ENCODE results near the gene XPR1. TPM values are rescaled to one million over a fixed set of nuclear protein-coding genes. Genes with fewer than 3 reads are reported as not detected.

The XPR1 gene
- total RNA-seq, 2 experiments from 2014 or later, result 19.9 to 20.5 TPM

DNA sequence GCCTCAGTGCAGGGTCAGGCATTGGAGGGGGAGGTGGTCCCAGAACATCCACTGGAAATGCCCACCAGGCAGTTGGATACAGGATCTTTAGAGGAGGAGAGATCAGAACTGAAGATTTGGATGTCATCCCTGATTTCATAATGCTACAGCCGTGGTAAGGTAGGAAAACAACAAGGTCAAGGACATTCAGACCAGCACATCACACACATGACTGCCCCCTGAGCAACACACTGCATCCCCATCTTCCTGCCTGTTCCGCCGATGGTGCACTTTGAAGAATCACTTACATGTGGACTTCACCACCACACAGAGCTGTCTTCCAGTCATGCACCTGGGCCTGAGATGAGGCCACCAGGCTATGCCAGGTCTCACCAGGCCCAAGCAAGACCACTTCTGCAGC, 297.6 kb downstream of the XPR1 start:
- Mint-ChIP-seq H3K4me3 (no peak overlapping the region), H3K27me3 (peaks cover 2% of the 10 kb centered on the region), H3K36me3 (ENCODE audit: low read depth) (no peaks in the 10 kb centered on the region)

DNA sequence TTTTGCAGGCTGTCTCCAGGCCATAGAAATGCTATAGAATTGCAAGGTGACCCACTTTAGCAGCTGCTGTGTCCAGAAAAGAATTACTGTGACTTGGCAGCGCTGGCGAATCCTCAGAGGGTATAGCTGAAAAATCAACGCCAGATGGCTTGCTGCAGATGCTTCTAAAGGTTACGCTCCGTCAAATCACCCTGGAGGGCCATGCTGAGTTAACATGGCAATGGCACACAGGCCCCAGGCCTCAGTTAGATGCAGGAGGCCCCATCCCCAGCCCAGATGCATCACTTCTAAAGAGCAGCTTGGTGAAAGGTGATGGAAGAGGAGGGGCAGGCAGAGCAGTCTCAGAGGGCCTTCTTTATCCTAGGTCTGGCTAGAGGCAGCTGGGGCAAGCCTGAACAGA, 298.9 kb downstream of the XPR1 start:
- CTCF ChIA-PET, result no interaction called here
- H3K36me3 Mint-ChIP-seq (ENCODE audit: low read depth), result no peaks in the 10 kb centered on the region
- no peak overlapping the region for H3K4me3 Mint-ChIP-seq
- H3K27me3 Mint-ChIP-seq, result peaks cover 2% of the 10 kb centered on the region
- H3K27ac Mint-ChIP-seq, result no peak overlapping the region
- POLR2A ChIA-PET, result no interaction called here
- DNase-seq, result no peak
- no peaks in the 10 kb centered on the region for H3K9me3 Mint-ChIP-seq
- peaks cover 3% of the 10 kb centered on the region for H3K4me1 Mint-ChIP-seq

More for the DNA sequence above, 297.6 kb downstream of the XPR1 start:
- POLR2A ChIA-PET, result no interaction called here
- no peak overlapping the region for H3K27ac Mint-ChIP-seq
- no peaks in the 10 kb centered on the region for H3K9me3 Mint-ChIP-seq
- H3K4me1 Mint-ChIP-seq, result peaks cover under 1% of the 10 kb centered on the region
- CTCF ChIA-PET, result no interaction called here
- no peak for DNase-seq

DNA sequence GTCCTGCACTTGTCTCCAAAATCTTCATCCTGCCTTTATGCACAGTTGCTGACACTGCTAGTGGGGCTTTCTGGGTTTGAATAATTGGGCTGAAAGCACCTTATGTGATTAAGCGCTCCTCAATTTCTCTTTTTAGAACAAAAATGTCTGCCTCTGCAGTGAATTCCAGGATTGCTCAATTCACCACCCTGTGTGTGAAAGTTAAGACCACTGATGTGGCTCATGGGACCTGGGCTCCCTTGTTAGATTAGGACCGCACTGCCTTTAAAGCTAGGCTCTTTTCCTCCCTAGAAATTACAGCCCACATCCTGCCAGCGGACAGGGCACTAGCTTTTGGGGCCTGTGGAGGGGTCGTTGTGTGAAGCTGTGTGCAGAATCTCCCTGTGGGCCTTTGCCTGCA, 299.7 kb downstream of the XPR1 start:
- H3K4me3 Mint-ChIP-seq, result no peak overlapping the region
- no peaks in the 10 kb centered on the region for H3K36me3 Mint-ChIP-seq (ENCODE audit: low read depth)
- ChIA-PET CTCF (no interaction called here), POLR2A (no interaction called here)
- H3K27ac Mint-ChIP-seq, result no peak overlapping the region
- no peaks in the 10 kb centered on the region for H3K9me3 Mint-ChIP-seq
- no peak for DNase-seq
- peaks cover 2% of the 10 kb centered on the region for H3K27me3 Mint-ChIP-seq
- peaks cover 3% of the 10 kb centered on the region for H3K4me1 Mint-ChIP-seq

DNA sequence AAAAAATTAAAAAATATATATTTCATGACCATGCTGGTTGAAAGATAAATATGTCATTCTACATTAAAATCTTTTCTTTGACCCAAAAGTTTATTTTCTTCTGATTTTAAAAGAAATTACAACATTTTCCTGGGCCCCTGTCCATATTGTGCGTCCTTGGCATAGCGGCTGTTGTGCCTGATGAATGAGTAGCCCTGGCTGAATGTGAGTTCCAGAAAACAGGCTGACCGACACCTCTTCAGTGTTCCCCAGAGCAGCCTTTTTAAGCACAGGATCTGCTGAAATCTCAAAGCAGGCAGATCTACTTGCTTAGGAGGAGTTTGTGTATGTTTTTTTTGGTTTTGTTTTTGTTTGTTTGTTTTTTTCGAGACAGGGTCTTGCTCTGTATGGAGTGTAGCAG, 300.6 kb downstream of the XPR1 start:
- Mint-ChIP-seq H3K9me3 (no peaks in the 10 kb centered on the region), H3K4me1 (peaks cover 3% of the 10 kb centered on the region), H3K27ac (no peak overlapping the region), H3K36me3 (ENCODE audit: low read depth) (no peaks in the 10 kb centered on the region), H3K27me3 (peaks cover 2% of the 10 kb centered on the region), H3K4me3 (no peak overlapping the region)
- DNase-seq, result no peak
- ChIA-PET CTCF (interaction anchor here (1.0 kb wide), 1 partner anchor 12 kb away, joined by 3 read pairs; no protein-coding TSS in a partner anchor), POLR2A (no interaction called here)

DNA sequence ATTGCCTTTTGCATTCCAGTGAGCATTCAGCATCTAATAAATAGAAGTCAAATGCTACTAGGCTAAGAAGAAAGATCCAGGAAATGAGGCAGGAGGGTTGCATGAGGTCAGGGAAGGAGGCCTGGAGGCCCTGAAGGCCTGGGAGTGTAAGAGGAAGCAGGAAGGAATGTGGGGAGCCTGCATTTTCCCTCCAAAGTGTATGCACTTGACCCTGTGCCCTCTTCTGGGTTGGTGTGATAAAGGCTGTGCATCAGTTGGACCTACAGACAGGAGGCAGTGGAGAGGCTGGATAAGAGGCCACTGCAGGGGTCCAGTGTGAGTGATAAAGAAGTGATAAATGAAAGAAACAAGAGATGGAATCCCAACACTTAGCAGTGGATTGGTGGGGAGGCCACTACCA, 301.3 kb downstream of the XPR1 start:
- Mint-ChIP-seq H3K27ac (no peak overlapping the region), H3K36me3 (ENCODE audit: low read depth) (no peaks in the 10 kb centered on the region), H3K27me3 (peaks cover 2% of the 10 kb centered on the region), H3K9me3 (no peaks in the 10 kb centered on the region), H3K4me3 (no peak overlapping the region), H3K4me1 (peaks cover 3% of the 10 kb centered on the region)
- DNase-seq, result no peak
- POLR2A ChIA-PET, result no interaction called here
- CTCF ChIA-PET, result no interaction called here

DNA sequence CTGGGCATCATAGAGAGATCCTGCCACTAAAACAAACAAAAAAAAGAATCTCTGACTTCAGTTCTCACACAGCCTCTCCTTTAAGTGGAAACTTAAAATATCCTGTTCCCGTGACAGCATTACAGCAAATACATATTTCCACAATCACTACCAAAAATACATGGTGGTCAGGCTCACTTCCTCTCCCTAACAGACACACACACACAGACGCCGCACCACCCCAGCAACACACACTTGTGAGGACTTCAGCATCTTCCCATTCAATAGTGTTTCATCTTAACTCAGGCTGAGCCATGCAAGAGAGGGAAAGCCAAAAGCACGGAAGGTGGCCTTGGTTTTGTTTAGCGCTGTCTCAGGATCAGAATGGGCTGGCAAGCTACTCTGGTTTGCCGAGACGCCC, 302.7 kb downstream of the XPR1 start:
- H3K9me3 Mint-ChIP-seq, result no peaks in the 10 kb centered on the region

DNA sequence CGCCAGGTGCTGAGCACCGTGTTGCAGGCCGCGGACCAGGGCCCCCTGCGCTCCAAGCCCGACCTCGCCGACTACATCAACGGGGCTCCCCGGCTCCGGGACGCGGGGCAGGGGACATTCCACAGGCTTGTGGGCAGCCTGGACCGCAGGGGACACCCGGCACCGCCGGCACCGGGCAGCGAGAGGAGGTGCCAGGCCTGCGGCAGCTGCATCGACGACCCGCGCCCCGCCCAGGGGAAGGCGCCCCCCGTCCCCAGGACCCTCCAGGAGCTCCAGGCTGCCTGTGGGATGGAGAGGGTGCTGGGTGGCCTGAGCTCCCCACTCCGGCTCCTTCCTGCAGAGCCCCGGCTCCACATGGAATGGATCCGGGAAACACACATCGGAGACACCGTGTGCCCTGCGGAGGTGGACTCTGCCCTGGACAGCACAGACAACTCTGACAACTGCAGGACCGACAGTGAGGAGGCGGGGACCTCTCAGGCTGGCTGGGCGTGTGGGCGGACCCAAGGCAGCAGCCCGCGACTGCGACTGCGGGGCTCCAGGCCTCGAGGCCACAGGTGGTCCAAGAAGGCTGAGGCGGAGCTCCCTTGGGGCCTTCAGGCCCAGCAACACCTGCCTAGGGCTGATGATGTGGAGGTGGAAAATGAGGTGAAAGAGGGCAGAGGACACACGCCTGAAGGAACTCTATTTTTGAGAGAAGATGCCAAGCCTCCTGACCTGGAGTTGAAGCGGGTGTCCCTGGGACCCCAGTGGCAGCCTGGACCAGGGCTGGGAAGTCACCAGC, 303.7 kb downstream of the XPR1 start:
- no peaks in the 10 kb centered on the region for H3K36me3 Mint-ChIP-seq (ENCODE audit: low read depth)
- CTCF ChIA-PET, result no interaction called here
- H3K4me1 Mint-ChIP-seq, result peaks cover 3% of the 10 kb centered on the region
- no peak overlapping the region for H3K27ac Mint-ChIP-seq
- H3K4me3 Mint-ChIP-seq, result no peak overlapping the region
- peaks cover 2% of the 10 kb centered on the region for H3K27me3 Mint-ChIP-seq
- no peaks in the 10 kb centered on the region for H3K9me3 Mint-ChIP-seq
- no peak for DNase-seq
- POLR2A ChIA-PET, result no interaction called here

More for the DNA sequence above, 302.7 kb downstream of the XPR1 start:
- no peak overlapping the region for H3K27ac Mint-ChIP-seq
- H3K36me3 Mint-ChIP-seq (ENCODE audit: low read depth), result no peaks in the 10 kb centered on the region
- H3K27me3 Mint-ChIP-seq, result peaks cover 2% of the 10 kb centered on the region
- no peak overlapping the region for H3K4me3 Mint-ChIP-seq
- CTCF ChIA-PET, result no interaction called here
- no peak for DNase-seq
- H3K4me1 Mint-ChIP-seq, result peaks cover 3% of the 10 kb centered on the region
- POLR2A ChIA-PET, result no interaction called here

DNA sequence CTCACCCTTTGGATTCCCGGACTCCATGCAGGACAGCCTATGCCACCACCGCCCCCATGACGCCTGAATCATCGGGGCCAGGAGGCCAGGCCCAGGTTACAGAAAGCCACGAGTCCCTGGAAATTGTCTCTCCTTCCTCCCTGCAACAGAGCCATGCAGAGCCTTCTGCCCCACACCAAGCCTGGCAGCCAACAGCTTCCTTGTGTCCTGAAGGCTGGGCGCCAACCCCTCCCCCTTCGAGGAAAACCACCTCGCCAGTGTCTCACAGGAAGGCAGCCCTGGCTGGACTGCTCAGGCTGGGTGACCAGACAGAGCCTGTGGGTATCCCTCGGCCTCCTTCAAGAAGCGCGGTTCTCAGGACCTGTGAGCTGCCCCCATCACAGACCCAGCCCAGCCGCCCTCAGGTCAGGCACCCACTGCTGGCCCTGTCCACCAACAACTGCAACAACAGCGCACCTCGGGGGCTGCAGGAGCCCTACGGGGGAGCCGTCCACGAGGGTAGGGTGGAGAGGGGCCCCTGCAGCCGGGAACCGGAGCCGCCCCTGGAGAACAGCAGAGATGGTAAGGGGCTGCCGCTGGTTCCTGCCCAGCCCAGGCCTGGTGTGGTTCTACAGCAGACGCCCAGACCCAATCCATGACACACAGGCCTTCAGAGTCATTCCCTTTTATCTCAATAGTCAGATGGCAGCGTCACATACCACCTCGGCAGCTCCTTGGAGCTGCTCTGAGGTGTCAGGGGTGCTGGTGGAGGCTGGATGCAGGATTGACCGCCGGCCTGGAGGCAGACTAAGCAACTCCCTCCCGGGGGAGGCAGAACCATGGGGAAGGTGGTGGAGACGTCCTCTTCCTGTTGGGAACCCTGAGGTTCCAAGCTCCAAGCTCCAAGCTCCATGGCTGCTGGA, 304.5 kb downstream of the XPR1 start:
- H3K4me3 Mint-ChIP-seq, result no peak overlapping the region
- H3K27me3 Mint-ChIP-seq, result peaks cover 2% of the 10 kb centered on the region
- H3K4me1 Mint-ChIP-seq, result peaks cover 3% of the 10 kb centered on the region
- no peaks in the 10 kb centered on the region for H3K36me3 Mint-ChIP-seq (ENCODE audit: low read depth)
- ChIA-PET POLR2A (no interaction called here), CTCF (no interaction called here)
- no peak overlapping the region for H3K27ac Mint-ChIP-seq
- no peaks in the 10 kb centered on the region for H3K9me3 Mint-ChIP-seq
- DNase-seq, result no peak

DNA sequence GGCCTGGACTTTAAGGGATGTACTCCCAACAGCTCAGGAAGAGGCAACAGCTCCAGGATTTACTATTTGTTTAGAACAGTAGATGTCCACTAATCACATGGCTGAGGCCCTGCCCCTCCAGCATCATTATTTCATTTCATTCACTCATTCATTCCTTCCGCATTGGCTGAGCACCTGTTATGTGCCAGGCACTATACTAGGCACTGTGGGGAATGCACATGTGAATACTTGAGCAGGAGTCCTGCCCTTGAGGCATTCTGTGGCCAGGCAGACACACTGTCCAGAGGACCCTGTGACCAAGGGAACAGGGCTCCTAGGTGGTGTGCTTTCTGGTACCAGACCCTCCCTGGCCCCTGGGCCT, 305.2 kb downstream of the XPR1 start:
- Mint-ChIP-seq H3K9me3 (no peaks in the 10 kb centered on the region), H3K4me1 (peaks cover 3% of the 10 kb centered on the region), H3K36me3 (ENCODE audit: low read depth) (no peaks in the 10 kb centered on the region), H3K27ac (no peak overlapping the region), H3K27me3 (peaks cover 2% of the 10 kb centered on the region), H3K4me3 (no peak overlapping the region)
- POLR2A ChIA-PET, result no interaction called here
- CTCF ChIA-PET, result no interaction called here
- no peak for DNase-seq

DNA sequence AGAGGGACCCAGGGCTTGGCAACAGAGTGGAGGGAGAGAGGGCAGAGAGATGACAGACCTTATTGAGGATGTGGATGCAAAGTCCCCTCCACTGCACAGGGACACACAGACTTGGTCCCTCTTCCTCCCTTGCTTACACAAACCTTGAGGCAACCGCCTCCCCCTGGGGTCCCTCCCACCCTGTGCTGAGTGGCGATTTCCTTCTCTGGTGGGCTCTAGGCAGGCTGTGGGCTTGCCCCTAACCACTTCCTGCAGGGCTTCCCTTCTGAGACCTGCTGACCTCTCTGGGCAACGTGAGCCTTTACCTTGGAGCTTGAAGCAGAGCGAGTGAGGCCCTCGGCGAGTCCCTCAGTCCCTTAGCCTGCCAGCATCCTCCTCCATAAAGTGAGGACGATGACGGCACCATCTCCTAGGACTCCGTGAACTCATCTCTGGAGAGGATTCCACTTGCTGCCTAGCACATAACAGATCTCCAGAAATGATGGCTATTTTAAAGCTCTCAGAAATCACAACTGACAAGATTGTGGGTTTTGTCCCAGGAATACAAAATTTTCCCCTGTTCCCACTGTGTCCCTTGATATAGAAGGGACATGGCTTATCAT, 305.9 kb downstream of the XPR1 start:
- POLR2A ChIA-PET, result no interaction called here
- Mint-ChIP-seq H3K9me3 (no peaks in the 10 kb centered on the region), H3K36me3 (ENCODE audit: low read depth) (no peaks in the 10 kb centered on the region), H3K4me3 (no peak overlapping the region), H3K4me1 (peaks cover 3% of the 10 kb centered on the region), H3K27ac (no peak overlapping the region), H3K27me3 (peaks cover 2% of the 10 kb centered on the region)
- no peak for DNase-seq
- CTCF ChIA-PET, result no interaction called here

DNA sequence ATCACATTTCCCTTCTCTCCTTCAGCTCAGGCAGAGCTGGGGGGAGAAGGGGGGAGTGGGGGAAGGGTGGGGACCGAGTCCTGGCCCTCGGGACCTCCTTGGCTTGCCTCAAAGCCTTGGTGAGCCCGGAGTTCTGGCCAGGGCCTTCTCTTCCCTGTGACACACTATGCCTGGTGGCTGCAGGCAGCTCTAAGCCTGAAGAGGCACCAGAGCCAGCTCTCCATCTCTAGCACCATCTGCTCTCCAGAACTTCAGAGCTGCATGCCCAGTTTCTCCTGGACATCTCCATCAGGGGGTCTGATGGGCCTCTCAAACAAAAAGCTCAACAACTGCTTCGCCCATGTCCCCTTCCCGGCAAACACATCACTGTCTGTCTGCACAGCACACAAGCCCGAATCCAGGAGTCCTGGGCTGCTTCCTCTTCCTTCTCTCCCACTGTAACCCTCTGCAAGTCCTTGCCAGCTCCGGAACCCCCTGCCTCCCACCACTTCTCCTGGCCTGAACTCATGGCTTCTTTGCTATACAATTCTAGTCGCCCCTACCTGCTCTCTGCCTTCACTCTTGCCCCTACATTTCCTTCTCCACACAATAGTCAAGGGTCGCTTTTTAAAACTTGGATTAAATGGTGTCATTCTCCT, 307.4 kb downstream of the XPR1 start:
- ChIA-PET CTCF (no interaction called here), POLR2A (no interaction called here)
- DNase-seq, result no peak
- H3K4me3 Mint-ChIP-seq, result no peak overlapping the region
- no peak overlapping the region for H3K27ac Mint-ChIP-seq
- peaks cover 2% of the 10 kb centered on the region for H3K27me3 Mint-ChIP-seq
- no peaks in the 10 kb centered on the region for H3K36me3 Mint-ChIP-seq (ENCODE audit: low read depth)
- H3K9me3 Mint-ChIP-seq, result peaks cover under 1% of the 10 kb centered on the region
- peaks cover 3% of the 10 kb centered on the region for H3K4me1 Mint-ChIP-seq

DNA sequence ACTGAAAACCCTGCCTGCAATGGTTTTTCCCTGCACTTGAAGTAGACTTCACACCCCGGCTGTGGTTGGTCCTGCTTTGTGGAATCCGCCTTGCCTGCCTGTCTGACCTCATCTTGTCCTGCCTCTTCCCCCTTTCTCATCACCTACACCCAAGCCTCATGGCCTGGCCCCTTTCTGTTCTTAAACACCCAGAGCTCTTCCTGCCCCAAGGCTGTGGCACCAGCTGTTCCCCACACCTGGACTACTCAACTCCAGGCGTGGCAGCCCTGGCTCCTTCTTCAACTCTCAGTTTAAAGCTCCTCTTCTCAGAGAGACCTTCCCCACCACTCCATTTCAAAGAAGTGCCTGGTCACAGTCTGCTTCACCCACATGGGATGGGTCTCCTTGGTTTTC, 307.9 kb downstream of the XPR1 start:
- POLR2A ChIA-PET, result no interaction called here
- H3K27ac Mint-ChIP-seq, result no peak overlapping the region
- H3K27me3 Mint-ChIP-seq, result no peaks in the 10 kb centered on the region
- DNase-seq, result no peak
- no peak overlapping the region for H3K4me3 Mint-ChIP-seq
- CTCF ChIA-PET, result no interaction called here
- H3K9me3 Mint-ChIP-seq, result peaks cover 5% of the 10 kb centered on the region
- H3K36me3 Mint-ChIP-seq (ENCODE audit: low read depth), result no peaks in the 10 kb centered on the region
- H3K4me1 Mint-ChIP-seq, result no peaks in the 10 kb centered on the region

Data from activated CD4-positive, alpha-beta memory T cell treated with anti-CD3 and anti-CD28 coated beads, Interleukin-2, amount 10 ng/mL, durations not matched to agents 7 days and 5 days (primary cell).